SU-DHL-6 (cell line): ENCODE results near the gene ATP6V0E2.
"Not testable (repeated sequence)": the region's sequence is repeated elsewhere in the genome, so short reads cannot be mapped to it uniquely, and the experiment has no call there.

Experiments used
- H2AFZ ChIP-seq: fragments of 200-600 bp; sonication (generic); 2 replicates; pipeline ENCODE4 v1.6.1; 2014; ENCODE audit warnings: low read depth, mild to moderate bottlenecking, moderate library complexity, mixed read lengths, antibody characterized with exemption, low read length; ENCODE audit not compliant: severe bottlenecking
- H3F3A ChIP-seq: fragments of 200-600 bp; shearing (Covaris generic); 2 replicates; pipeline ENCODE4 v1.6.0; 2016; ENCODE audit warnings: antibody characterized with exemption, mild to moderate bottlenecking; ENCODE audit not compliant: insufficient read depth
- H3K27ac ChIP-seq: fragments of 200-600 bp; sonication (generic); 2 replicates; pipeline ENCODE4 v1.5.1; 2016; ENCODE audit warnings: low read depth, mild to moderate bottlenecking, low read length, moderate library complexity, mixed read lengths
- H3K27me3 ChIP-seq: fragments of 200-600 bp; sonication (generic), shearing (Covaris generic); 2 replicates; pipeline ENCODE4 v1.6.0; 2014; ENCODE audit warnings: mild to moderate bottlenecking, low read length
- H3K36me3 ChIP-seq: fragments of 200-600 bp; sonication (generic); 2 replicates; pipeline ENCODE4 v1.6.1; 2014; ENCODE audit warnings: mild to moderate bottlenecking, low read length, mixed read lengths
- H3K4me2 ChIP-seq: fragments of 300-600, 200-600 bp; shearing (Covaris generic), sonication (generic); 2 replicates; pipeline ENCODE4 v1.6.0; 2014; ENCODE audit warnings: low read length, low read depth, mild to moderate bottlenecking; ENCODE audit not compliant: poor library complexity, severe bottlenecking
- H3K4me3 ChIP-seq: fragments of 200-600 bp; sonication (generic); 2 replicates; pipeline ENCODE4 v1.5.1; 2014; ENCODE audit warnings: antibody characterized with exemption, low read length, mild to moderate bottlenecking, mixed read lengths; ENCODE audit not compliant: insufficient read depth, poor library complexity, severe bottlenecking
- H3K79me2 ChIP-seq: fragments of 200-600 bp; sonication (generic); 2 replicates; pipeline ENCODE4 v1.6.1; 2014; ENCODE audit warnings: mild to moderate bottlenecking, low read length, moderate library complexity; ENCODE audit not compliant: insufficient read depth
- H3K9ac ChIP-seq: fragments of 200-600 bp; sonication (generic); 2 replicates; pipeline ENCODE4 v1.7.0; 2014; ENCODE audit warnings: mild to moderate bottlenecking, low read length
- H3K9me2 ChIP-seq: fragments of 200-600 bp; sonication (generic); replicated peaks from 2 replicates; pipeline ENCODE4 v1.6.1; 2014; ENCODE audit warnings: low read length; ENCODE audit not compliant: insufficient read depth
- H3K9me3 ChIP-seq: fragments of 200-600 bp; sonication (generic); 2 replicates; pipeline ENCODE4 v1.6.1; 2014; ENCODE audit warnings: low read length, mixed read lengths; ENCODE audit not compliant: insufficient read depth
- H4K20me1 ChIP-seq: fragments of 200-600 bp; sonication (generic); 2 replicates; pipeline ENCODE4 v1.6.1; 2014; ENCODE audit warnings: low read depth, mild to moderate bottlenecking, antibody characterized with exemption, low read length, moderate library complexity, mixed read lengths
- EZH2phosphoT487 ChIP-seq: fragments of 200-600 bp; sonication (generic), shearing (Covaris generic); conservative IDR thresholded peaks from 2 replicates; pipeline ENCODE4 v1.6.1; 2018; ENCODE audit warnings: mild to moderate bottlenecking, antibody characterized with exemption, low read length, moderate library complexity, mixed read lengths
- TF ChIP-seq, protein P1 (sequence below): fragments of 200-600 bp; sonication (generic); IDR thresholded peaks from one replicate; pipeline ENCODE4 v1.5.1; 2017; ENCODE audit warnings: antibody characterized with exemption, mild to moderate bottlenecking, low read length, moderate library complexity; ENCODE audit not compliant: insufficient read depth, poor library complexity, severe bottlenecking

The ATP6V0E2 gene

DNA sequence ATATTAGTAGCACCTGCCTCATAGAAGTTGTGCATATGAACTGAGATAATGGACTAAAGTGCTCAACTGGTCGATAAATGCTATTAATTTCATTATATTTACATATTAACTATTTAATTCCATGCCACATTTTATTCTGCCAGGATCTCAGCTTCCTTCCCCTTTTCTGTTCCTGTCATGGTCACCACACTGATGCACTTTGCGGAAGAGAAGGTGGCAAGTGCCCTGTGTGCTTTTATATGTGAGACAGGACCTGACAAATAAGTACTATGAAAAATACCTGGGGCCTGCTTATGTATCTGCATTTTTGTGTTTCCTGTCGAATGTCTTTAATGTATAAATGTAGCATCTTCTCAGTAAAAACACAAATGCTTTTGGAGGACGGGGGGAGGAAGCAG, 12.2 kb downstream of the ATP6V0E2 start:
- no peaks in the 10 kb centered on the region for H4K20me1 ChIP-seq
- H3K4me3 ChIP-seq = no peak overlapping the region
- H3K36me3 ChIP-seq = no peaks in the 10 kb centered on the region
- H3K79me2 ChIP-seq = no peaks in the 10 kb centered on the region
- no peaks in the 10 kb centered on the region for H3K9me2 ChIP-seq
- TF ChIP-seq, protein P1, sequence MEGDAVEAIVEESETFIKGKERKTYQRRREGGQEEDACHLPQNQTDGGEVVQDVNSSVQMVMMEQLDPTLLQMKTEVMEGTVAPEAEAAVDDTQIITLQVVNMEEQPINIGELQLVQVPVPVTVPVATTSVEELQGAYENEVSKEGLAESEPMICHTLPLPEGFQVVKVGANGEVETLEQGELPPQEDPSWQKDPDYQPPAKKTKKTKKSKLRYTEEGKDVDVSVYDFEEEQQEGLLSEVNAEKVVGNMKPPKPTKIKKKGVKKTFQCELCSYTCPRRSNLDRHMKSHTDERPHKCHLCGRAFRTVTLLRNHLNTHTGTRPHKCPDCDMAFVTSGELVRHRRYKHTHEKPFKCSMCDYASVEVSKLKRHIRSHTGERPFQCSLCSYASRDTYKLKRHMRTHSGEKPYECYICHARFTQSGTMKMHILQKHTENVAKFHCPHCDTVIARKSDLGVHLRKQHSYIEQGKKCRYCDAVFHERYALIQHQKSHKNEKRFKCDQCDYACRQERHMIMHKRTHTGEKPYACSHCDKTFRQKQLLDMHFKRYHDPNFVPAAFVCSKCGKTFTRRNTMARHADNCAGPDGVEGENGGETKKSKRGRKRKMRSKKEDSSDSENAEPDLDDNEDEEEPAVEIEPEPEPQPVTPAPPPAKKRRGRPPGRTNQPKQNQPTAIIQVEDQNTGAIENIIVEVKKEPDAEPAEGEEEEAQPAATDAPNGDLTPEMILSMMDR = no peak
- no peak for TF ChIP-seq EZH2phosphoT487
- H2AFZ ChIP-seq = no peak overlapping the region
- H3F3A ChIP-seq = no peaks in the 10 kb centered on the region
- H3K27ac ChIP-seq = no peak overlapping the region
- H3K27me3 ChIP-seq = no peaks in the 10 kb centered on the region
- H3K9me3 ChIP-seq = no peaks in the 10 kb centered on the region
- no peak overlapping the region for H3K9ac ChIP-seq
- no peak overlapping the region for H3K4me2 ChIP-seq

GRCh38 chr7:149887311-149887710, 13.5 kb downstream of the ATP6V0E2 start:
- Histone ChIP-seq H3K4me2 (no peak overlapping the region), H3F3A (no peaks in the 10 kb centered on the region), H3K9ac (no peak overlapping the region), H3K27me3 (no peaks in the 10 kb centered on the region), H2AFZ (no peak overlapping the region), H3K9me2 (no peaks in the 10 kb centered on the region), H4K20me1 (no peaks in the 10 kb centered on the region), H3K79me2 (no peaks in the 10 kb centered on the region), H3K36me3 (no peaks in the 10 kb centered on the region), H3K9me3 (no peaks in the 10 kb centered on the region), H3K4me3 (no peak overlapping the region), H3K27ac (no peak overlapping the region)
- TF ChIP-seq, protein P1 = no peak
- no peak for TF ChIP-seq EZH2phosphoT487

GRCh38 chr7:149890715-149891114, 16.9 kb downstream of the ATP6V0E2 start:
- not testable (repeated sequence) for H3K9me3 ChIP-seq, H3K27me3 ChIP-seq, H3K9ac ChIP-seq

DNA sequence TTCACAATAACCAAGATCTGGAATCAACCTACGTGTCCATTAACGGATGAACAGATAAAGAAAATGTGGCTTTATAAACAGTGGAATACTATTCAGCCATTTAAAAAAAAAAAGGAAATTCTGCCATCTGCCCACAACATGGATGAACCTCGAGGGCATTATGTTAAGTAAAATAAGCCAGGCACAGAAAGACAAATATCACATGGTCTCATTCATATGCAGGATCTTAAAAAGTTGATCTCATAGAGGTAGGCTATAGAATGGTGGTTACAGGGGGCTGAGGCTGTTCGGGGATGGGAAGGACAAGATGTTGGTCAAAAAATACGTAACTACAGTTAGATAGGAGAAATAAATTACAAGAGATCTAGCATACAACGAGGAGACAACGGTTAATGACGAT, 21.2 kb downstream of the ATP6V0E2 start:
- not testable (repeated sequence) for H3K9ac ChIP-seq, H3K9me3 ChIP-seq

More at GRCh38 chr7:149890715-149891114, 16.9 kb downstream of the ATP6V0E2 start:
- not testable (repeated sequence) for H3K9me2 ChIP-seq, H3F3A ChIP-seq, H2AFZ ChIP-seq, H3K4me3 ChIP-seq, H3K36me3 ChIP-seq, H3K27ac ChIP-seq, H3K4me2 ChIP-seq, H4K20me1 ChIP-seq, H3K79me2 ChIP-seq

DNA sequence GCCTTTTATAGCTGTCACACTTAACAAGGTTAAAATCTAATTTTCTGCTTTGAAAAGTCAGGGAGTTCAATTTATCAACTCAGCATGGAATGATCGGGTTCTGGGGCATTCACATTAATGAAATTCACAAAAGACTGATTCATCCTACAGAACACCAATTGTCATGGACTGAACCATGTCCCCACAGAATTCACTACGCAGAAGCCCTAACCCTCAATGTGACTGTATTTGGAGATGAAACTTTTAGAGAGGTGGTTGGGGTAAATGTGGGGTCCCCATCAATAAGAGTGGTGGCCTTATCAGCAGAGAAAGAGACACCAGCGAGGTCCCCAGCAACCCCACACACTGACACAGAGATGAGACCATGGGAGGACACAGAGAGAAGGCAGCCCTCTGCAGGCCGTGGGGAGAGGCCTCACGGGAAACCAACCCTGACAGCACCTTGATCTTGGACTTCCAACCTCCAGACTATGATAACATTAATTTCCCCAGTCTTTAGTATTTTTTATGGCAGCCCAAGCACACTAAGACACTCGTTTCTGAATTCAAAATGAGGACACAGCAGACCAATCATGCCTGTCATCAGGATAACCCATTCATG, 34.1 kb downstream of the ATP6V0E2 start:
- not testable (repeated sequence) for H3K9me2 ChIP-seq, H3K27ac ChIP-seq, H3K27me3 ChIP-seq, H3K79me2 ChIP-seq, H3K4me2 ChIP-seq, H3F3A ChIP-seq, H4K20me1 ChIP-seq, H3K9ac ChIP-seq, H3K36me3 ChIP-seq, H2AFZ ChIP-seq, H3K4me3 ChIP-seq, H3K9me3 ChIP-seq

More for the DNA sequence above, 21.2 kb downstream of the ATP6V0E2 start:
- H3K27me3 ChIP-seq, H3K4me2 ChIP-seq, H4K20me1 ChIP-seq, H3K27ac ChIP-seq, H2AFZ ChIP-seq, H3K36me3 ChIP-seq, H3K9me2 ChIP-seq, H3K79me2 ChIP-seq, H3F3A ChIP-seq, H3K4me3 ChIP-seq: not testable (repeated sequence)

DNA sequence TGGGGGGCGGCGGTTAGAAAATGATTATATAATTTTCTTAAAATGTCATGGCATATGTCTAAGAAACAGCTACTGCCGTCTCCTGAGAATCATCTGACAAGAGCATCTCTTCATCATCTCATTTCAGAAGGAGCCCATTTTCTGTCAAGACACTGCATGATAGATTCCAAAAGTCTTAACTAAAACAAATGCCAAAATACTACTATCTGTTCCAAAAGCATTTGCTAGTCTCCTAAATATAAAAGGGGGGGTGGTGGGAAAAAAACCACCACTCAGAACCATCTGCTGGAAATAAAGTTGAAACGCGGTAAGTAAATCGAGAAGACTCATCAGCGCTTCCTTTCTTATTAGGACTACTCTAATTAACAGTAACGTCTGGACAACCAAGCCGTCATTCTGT, 36.5 kb downstream of the ATP6V0E2 start:
- H3K9me3 ChIP-seq, H3K27ac ChIP-seq, H3K9me2 ChIP-seq, H3K79me2 ChIP-seq, H3K9ac ChIP-seq, H3K27me3 ChIP-seq, H4K20me1 ChIP-seq, H3F3A ChIP-seq, H3K4me2 ChIP-seq, H3K4me3 ChIP-seq, H3K36me3 ChIP-seq, H2AFZ ChIP-seq: not testable (repeated sequence)
